Loucy (cell line): ENCODE results near the gene IDH2.

ENCODE experiments used
- H2AFZ ChIP-seq: fragments of 200-600 bp; sonication (generic); 2 replicates; pipeline ENCODE4 v1.6.0; 2016; ENCODE audit warnings: antibody characterized with exemption, mild to moderate bottlenecking, low read length, moderate library complexity
- H3F3A ChIP-seq: fragments of 200-600 bp; 2 replicates; pipeline ENCODE4 v1.6.0; 2016; ENCODE audit warnings: antibody characterized with exemption, low read depth, mild to moderate bottlenecking
- H3K27me3 ChIP-seq: fragments of 200-600 bp; sonication (generic); 2 replicates; pipeline ENCODE4 v1.6.1; 2014; ENCODE audit warnings: low read length, mild to moderate bottlenecking; ENCODE audit not compliant: insufficient read depth, poor library complexity, severe bottlenecking
- H3K36me3 ChIP-seq: fragments of 200-600 bp; sonication (generic); 2 replicates; pipeline ENCODE4 v1.6.1; 2016; ENCODE audit warnings: low read length; ENCODE audit not compliant: insufficient read depth
- H3K4me1 ChIP-seq: fragments of 200-600 bp; sonication (generic); 2 replicates; pipeline ENCODE4 v1.5.1; 2014; ENCODE audit warnings: low read length, mild to moderate bottlenecking; ENCODE audit not compliant: insufficient read depth, poor library complexity, severe bottlenecking
- H3K4me2 ChIP-seq: fragments of 200-600 bp; sonication (generic); 2 replicates; pipeline ENCODE4 v1.6.0; 2014; ENCODE audit warnings: antibody characterized with exemption, low read length, low read depth, mild to moderate bottlenecking; ENCODE audit not compliant: poor library complexity, severe bottlenecking
- H3K4me3 ChIP-seq: fragments of 200-600 bp; sonication (generic); 2 replicates; pipeline ENCODE4 v1.5.1; 2014; ENCODE audit warnings: low read length, mild to moderate bottlenecking, mixed read lengths; ENCODE audit not compliant: poor library complexity, severe bottlenecking
- H3K79me2 ChIP-seq: fragments of 200-600 bp; sonication (generic); 2 replicates; pipeline ENCODE4 v1.6.1; 2014; ENCODE audit warnings: low read length; ENCODE audit not compliant: insufficient read depth
- H3K9ac ChIP-seq: fragments of 200-600 bp; sonication (generic); 2 replicates; pipeline ENCODE4 v1.6.0; 2014; ENCODE audit warnings: mild to moderate bottlenecking, low read depth, low read length, moderate library complexity; ENCODE audit not compliant: poor library complexity, severe bottlenecking
- H3K9me2 ChIP-seq: fragments of 200-600 bp; sonication (generic); replicated peaks from 2 replicates; pipeline ENCODE4 v1.6.1; 2016; ENCODE audit warnings: low read depth, low read length, mixed read lengths
- H3K9me3 ChIP-seq: fragments of 200-600 bp; sonication (generic); 2 replicates; pipeline ENCODE4 v1.6.1; 2014; ENCODE audit warnings: mild to moderate bottlenecking, antibody characterized with exemption, low read length, low read depth; ENCODE audit not compliant: insufficient read depth
- H4K20me1 ChIP-seq: fragments of 200-600 bp; sonication (generic); 2 replicates; pipeline ENCODE4 v1.6.0; 2014; ENCODE audit warnings: antibody characterized with exemption, low read length, mild to moderate bottlenecking; ENCODE audit not compliant: insufficient read depth, poor library complexity, severe bottlenecking
- CTCF ChIP-seq: fragments of 200-600 bp; sonication (generic); conservative IDR thresholded peaks from 2 replicates; pipeline ENCODE4 v1.5.1; 2014; ENCODE audit warnings: mild to moderate bottlenecking, antibody characterized with exemption, low read length
- EZH2phosphoT487 ChIP-seq: fragments of 200-600 bp; IDR thresholded peaks from 2 replicates; pipeline ENCODE4 v1.6.1; 2018; ENCODE audit warnings: antibody characterized with exemption, mild to moderate bottlenecking, moderate library complexity, borderline replicate concordance

The IDH2 gene

GRCh38 chr15:90103701-90104329 lies 1.5 kb upstream of the IDH2 start:
- H3K27me3 ChIP-seq = no peaks in the 10 kb centered on the region
- peaks cover 28% of the 10 kb centered on the region for H3K4me1 ChIP-seq
- no peak overlapping the region for H3K4me3 ChIP-seq
- H3K36me3 ChIP-seq = no peaks in the 10 kb centered on the region
- H3K4me2 ChIP-seq = no peak overlapping the region
- H3F3A ChIP-seq = 0 out of 2 replicates have a peak, but pooled peaks cover 3% of the 10 kb centered on the region
- peaks cover 34% of the 10 kb centered on the region for H3K79me2 ChIP-seq
- no peaks in the 10 kb centered on the region for H3K9me2 ChIP-seq
- TF ChIP-seq CTCF = no peak
- no peak for TF ChIP-seq EZH2phosphoT487
- H4K20me1 ChIP-seq = peaks cover 26% of the 10 kb centered on the region
- H2AFZ ChIP-seq = no peak overlapping the region
- H3K9me3 ChIP-seq = no peaks in the 10 kb centered on the region
- no peak overlapping the region for H3K9ac ChIP-seq

DNA sequence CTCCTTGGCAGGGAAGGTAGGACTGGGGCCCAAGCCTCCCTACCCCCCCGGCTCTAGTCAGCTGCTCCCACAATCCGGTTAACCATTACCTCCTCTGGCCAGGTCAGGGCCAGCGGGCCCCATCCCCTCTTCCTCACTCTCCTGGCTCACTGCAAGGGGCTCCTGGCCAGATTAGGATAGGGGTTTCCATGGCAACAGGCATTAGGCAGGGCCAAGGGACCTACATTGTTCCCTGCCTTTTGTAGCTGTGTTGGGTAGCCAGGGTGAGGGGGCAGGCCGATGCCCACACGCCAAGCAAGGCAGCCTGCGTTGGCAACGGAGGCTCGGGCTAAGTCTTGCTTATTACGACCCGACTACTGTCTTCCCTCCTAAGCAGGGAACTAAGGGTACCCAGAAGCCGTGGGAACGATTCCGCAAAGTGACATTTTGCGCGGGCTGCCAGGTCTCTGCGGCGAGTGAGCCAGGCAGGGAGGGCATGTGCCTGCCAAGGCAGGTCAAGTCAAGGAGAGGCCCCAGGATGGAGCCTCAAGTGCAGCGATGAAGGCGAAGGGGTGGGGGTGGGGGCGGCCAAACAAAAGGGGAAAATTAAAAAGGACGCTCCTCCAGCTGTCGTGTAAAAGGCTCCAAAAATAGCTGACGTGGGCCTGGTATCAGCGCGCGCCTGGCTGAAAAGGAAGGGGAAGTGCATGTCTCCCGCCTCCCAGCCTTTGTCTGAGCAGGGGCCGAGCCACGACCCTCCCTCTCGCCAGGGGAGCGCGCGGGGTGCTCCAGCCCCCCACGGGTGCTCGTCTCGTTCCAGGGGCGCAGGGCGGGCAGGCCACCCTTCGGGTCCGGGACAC lies 919 bp downstream of the IDH2 start:
- Histone ChIP-seq H3K9ac (peak overlapping the region; percentile 94), H2AFZ (peak overlapping the region; percentile 83), H4K20me1 (peaks cover 28% of the 10 kb centered on the region), H3K9me3 (no peaks in the 10 kb centered on the region), H3F3A (0 out of 2 replicates have a peak, but pooled peaks cover 3% of the 10 kb centered on the region), H3K36me3 (no peaks in the 10 kb centered on the region), H3K4me2 (peak overlapping the region; percentile 84), H3K4me3 (peak overlapping the region; percentile 93), H3K4me1 (peaks cover 42% of the 10 kb centered on the region), H3K27me3 (no peaks in the 10 kb centered on the region), H3K79me2 (peaks cover 54% of the 10 kb centered on the region), H3K9me2 (no peaks in the 10 kb centered on the region)
- no peak for TF ChIP-seq EZH2phosphoT487
- TF ChIP-seq CTCF = no peak

GRCh38 chr15:90099868-90100831 lies 2.1 kb downstream of the IDH2 start:
- Histone ChIP-seq H3K36me3 (no peaks in the 10 kb centered on the region), H3K4me2 (peak overlapping the region; percentile 84), H3F3A (0 out of 2 replicates have a peak, but pooled peaks cover 3% of the 10 kb centered on the region), H3K4me3 (peak overlapping the region; percentile 93), H3K79me2 (peaks cover 62% of the 10 kb centered on the region), H4K20me1 (peaks cover 28% of the 10 kb centered on the region), H2AFZ (no peak overlapping the region), H3K9ac (peak overlapping the region; percentile 94), H3K9me2 (no peaks in the 10 kb centered on the region), H3K9me3 (no peaks in the 10 kb centered on the region), H3K4me1 (peaks cover 49% of the 10 kb centered on the region), H3K27me3 (no peaks in the 10 kb centered on the region)
- no peak for TF ChIP-seq CTCF
- TF ChIP-seq EZH2phosphoT487 = no peak
